Glomerular visceral epithelial cell (primary cell): ENCODE data around the gene SLC43A1.

Source experiments
- DNase-seq: peaks from one replicate; pipeline ENCODE4 v3.0.0-alpha.2; 2016; ENCODE audit errors: extremely low spot score

Gene SLC43A1

GRCh38 chr11:57479911-57480310 is 35.6 kb downstream of the SLC43A1 start:
- no peak for DNase-seq

GRCh38 chr11:57479021-57479663 is 36.4 kb downstream of the SLC43A1 start:
- DNase-seq, result no peak

GRCh38 chr11:57477507-57478189 is 37.9 kb downstream of the SLC43A1 start:
- no peak for DNase-seq

GRCh38 chr11:57476757-57477506 is 38.6 kb downstream of the SLC43A1 start:
- no peak for DNase-seq

GRCh38 chr11:57476047-57476756 is 39.3 kb downstream of the SLC43A1 start:
- DNase-seq, result no peak

- DNase-seq, result no peak
Measured at GRCh38 chr11:57475671-57476046, 39.8 kb downstream of the SLC43A1 start.

- no peak for DNase-seq
Measured at GRCh38 chr11:57475191-57475590, 40.3 kb downstream of the SLC43A1 start.

GRCh38 chr11:57474803-57475115 is 40.7 kb downstream of the SLC43A1 start:
- DNase-seq, result no peak

- no peak for DNase-seq
Measured at GRCh38 chr11:57474017-57474802, 41.3 kb downstream of the SLC43A1 start.

GRCh38 chr11:57473285-57473841 is 42.1 kb downstream of the SLC43A1 start:
- DNase-seq, result no peak

- DNase-seq, result no peak
Measured at GRCh38 chr11:57471496-57471895, 44.0 kb downstream of the SLC43A1 start.

GRCh38 chr11:57469268-57469667 is 46.2 kb downstream of the SLC43A1 start:
- DNase-seq, result no peak

- no peak for DNase-seq
Measured at GRCh38 chr11:57468276-57468675, 47.2 kb downstream of the SLC43A1 start.

GRCh38 chr11:57467508-57468157 is 47.9 kb downstream of the SLC43A1 start:
- no peak for DNase-seq

- DNase-seq, result no peak
Measured at GRCh38 chr11:57466680-57467079, 48.8 kb downstream of the SLC43A1 start.

GRCh38 chr11:57464539-57465181 is 50.8 kb downstream of the SLC43A1 start:
- DNase-seq, result no peak

GRCh38 chr11:57463671-57464538 is 51.6 kb downstream of the SLC43A1 start:
- DNase-seq, result no peak

- DNase-seq, result no peak
Measured at GRCh38 chr11:57462597-57462996, 52.9 kb downstream of the SLC43A1 start.

- DNase-seq, result no peak
Measured at GRCh38 chr11:57461841-57462489, 53.5 kb downstream of the SLC43A1 start.
